Activated CD8-positive, alpha-beta T cell treated with anti-CD3 and anti-CD28 coated beads for 36 hours (primary cell): Measurements from ENCODE around the gene CREBRF. TPM values are rescaled to one million over a fixed set of nuclear protein-coding genes. Genes with fewer than 3 reads are reported as not detected.

Experiments
- ATAC-seq: fragments of 200-7000 bp; cut with Tn5 transposase; one replicate; pipeline ENCODE4 v1.10.0; 2021; ENCODE audit warnings: mild to moderate bottlenecking, moderate library complexity
- CTCF ChIA-PET: fragments of 350-600 bp; sonication (Branson Sonifier 250); formaldehyde crosslinking; loops from one replicate; lab custom pipeline; 2021; ENCODE audit warnings: antibody characterized with exemption; lab: Charles Lee
- POLR2A ChIA-PET: fragments of 350-600 bp; sonication (Branson Sonifier 250); formaldehyde crosslinking; loops from one replicate; lab custom pipeline; 2021; ENCODE audit warnings: antibody characterized with exemption; lab: Charles Lee
- DNase-seq: peaks from one replicate; pipeline ENCODE4 v3.0.0-alpha.2; 2020
- H3K27ac Mint-ChIP-seq: one replicate; pipeline ENCODE4 v1.8.0; 2021; ENCODE audit warnings: mild to moderate bottlenecking, mixed read lengths
- H3K27me3 Mint-ChIP-seq: one replicate; pipeline ENCODE4 v1.8.0; 2021; ENCODE audit warnings: mixed read lengths
- H3K36me3 Mint-ChIP-seq: one replicate; pipeline ENCODE4 v1.8.0; 2021; ENCODE audit warnings: low read depth, mixed read lengths
- H3K4me1 Mint-ChIP-seq: one replicate; pipeline ENCODE4 v1.8.0; 2021; ENCODE audit warnings: low read depth, mixed read lengths
- H3K4me3 Mint-ChIP-seq: one replicate; pipeline ENCODE4 v1.8.0; 2021; ENCODE audit warnings: mild to moderate bottlenecking, moderate library complexity, mixed read lengths
- H3K9me3 Mint-ChIP-seq: one replicate; pipeline ENCODE4 v1.8.0; 2021; ENCODE audit warnings: mixed read lengths
- CTCF ChIP-seq: fragments of 200-600 bp; IDR thresholded peaks from one replicate; pipeline ENCODE4 v1.8.0; 2022; ENCODE audit warnings: antibody characterized with exemption, mild to moderate bottlenecking
- intact Hi-C: fragments of 100-400 bp; cut with micrococcal nuclease; formaldehyde crosslinking; loops from one replicate; pipeline ENCODE4 v1.10.0; 2022
- total RNA-seq, 2 experiments: library from RNA; stranded (reverse); gene quantifications; one replicate each; pipeline ENCODE4 v1.2.3, GENCODE V29; 2021

CREBRF gene
- total RNA-seq, 2 experiments from 2014 or later: 9.3 to 10.2 TPM

DNA sequence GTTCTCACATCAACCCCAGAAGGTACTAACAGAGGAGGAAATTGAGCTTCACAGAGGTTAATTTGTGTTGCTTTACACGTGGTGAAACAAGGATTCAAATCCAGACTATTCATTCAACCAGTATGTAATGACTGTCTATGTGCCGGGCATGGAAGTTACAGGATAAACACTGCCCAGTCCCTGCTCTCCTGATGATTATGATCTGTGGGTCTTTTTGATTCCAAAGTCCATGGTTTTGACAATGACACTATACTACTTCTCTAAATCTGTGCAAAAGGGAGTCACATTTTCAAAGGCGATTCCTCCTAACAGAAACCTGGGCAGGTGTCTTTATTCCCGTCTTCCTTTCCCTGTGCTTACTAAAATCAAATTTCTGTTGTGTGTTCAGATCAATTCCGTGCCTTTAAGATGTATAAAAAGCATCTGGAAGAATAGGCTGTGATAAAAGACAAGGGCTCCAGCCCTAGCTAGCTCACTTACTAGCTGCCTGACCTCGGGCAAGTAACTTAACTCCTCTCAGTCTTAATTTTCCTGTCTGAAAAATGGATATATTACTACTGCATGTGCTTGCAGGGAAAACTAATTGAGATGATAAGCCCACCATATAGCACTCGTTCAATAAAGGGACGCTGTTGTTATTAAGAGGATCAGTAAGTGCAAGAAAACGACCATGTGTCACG lies 970 bp upstream of the CREBRF start:
- intact Hi-C loops: loop anchor here (5.0 kb wide), 1 partner anchor 87 kb away; the partner anchor contains the start of gene BNIP1
- H3K27me3 Mint-ChIP-seq: no peaks in the 10 kb centered on the region
- H3K9me3 Mint-ChIP-seq: no peaks in the 10 kb centered on the region
- TF ChIP-seq CTCF: no peak
- ChIA-PET CTCF (interaction anchor here (1.0 to 1.3 kb wide), 2 partner anchors 10 to 71 kb away, joined by 3 read pairs; no protein-coding TSS in a partner anchor), POLR2A (interaction anchor here (1.1 kb wide), 2 partner anchors 71 to 84 kb away, joined by 3 to 7 read pairs; partner anchors contain the start of gene ATP6V0E1)
- peak overlapping the region; percentile 80 for H3K4me3 Mint-ChIP-seq
- peaks cover 2% of the 10 kb centered on the region for H3K36me3 Mint-ChIP-seq
- no peak for ATAC-seq
- peak overlapping the region; percentile 88 for H3K27ac Mint-ChIP-seq
- DNase-seq: no peak
- peaks cover 33% of the 10 kb centered on the region for H3K4me1 Mint-ChIP-seq

- Mint-ChIP-seq H3K9me3 (no peaks in the 10 kb centered on the region), H3K4me1 (peaks cover 37% of the 10 kb centered on the region), H3K27me3 (no peaks in the 10 kb centered on the region), H3K27ac (peak overlapping the region; percentile 88), H3K36me3 (peaks cover 2% of the 10 kb centered on the region), H3K4me3 (peak overlapping the region; percentile 80)
- intact Hi-C loops: loop anchor here (5.0 kb wide), 1 partner anchor 87 kb away; the partner anchor contains the start of gene BNIP1
- DNase-seq: peak; percentile 27
- no peak for ATAC-seq
- POLR2A ChIA-PET: interaction anchor here (1.1 kb wide), 1 partner anchor 84 kb away, joined by 3 read pairs; no protein-coding TSS in a partner anchor
- CTCF ChIA-PET: no interaction called here
- no peak for TF ChIP-seq CTCF
These were observed 500 bp upstream of the CREBRF start for GRCh38 chr5:173055722-173055982.

DNA sequence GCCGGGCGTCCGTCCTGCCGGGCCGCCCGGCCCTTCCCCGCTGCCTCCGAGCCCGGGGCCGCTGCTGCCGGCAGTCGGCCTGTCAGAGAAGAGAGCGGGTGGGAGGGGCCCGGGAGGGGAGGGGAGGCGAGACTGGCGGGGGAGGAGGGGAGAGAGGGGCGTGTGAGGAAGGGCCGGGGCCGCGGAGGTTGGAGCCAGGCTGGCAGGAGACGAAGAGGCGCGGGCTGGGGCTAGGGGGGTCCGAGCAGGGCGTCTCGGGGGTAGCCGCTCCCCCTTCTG lies 570 bp downstream of the CREBRF start:
- H3K27me3 Mint-ChIP-seq: no peaks in the 10 kb centered on the region
- POLR2A ChIA-PET: interaction anchor here (1.0 to 2.8 kb wide), 10 partner anchors 10 to 829 kb away, joined by 3 to 16 read pairs (median 4); partner anchors contain the start of genes ATP6V0E1 and BNIP1
- no peak for DNase-seq

GRCh38 chr5:173057062-173057924 lies 1.1 kb downstream of the CREBRF start:
- ATAC-seq: peak; percentile 90
- peak; percentile 100 for DNase-seq
- no peak for TF ChIP-seq CTCF
- ChIA-PET CTCF (interaction anchor here (0.7 to 8.2 kb wide), 9 partner anchors 9 to 559 kb away, joined by 3 to 37 read pairs (median 3); partner anchors contain the start of genes ATP6V0E1 and BNIP1), POLR2A (interaction anchor here (0.6 to 2.8 kb wide), 15 partner anchors 9 to 1104 kb away, joined by 3 to 16 read pairs (median 3); partner anchors contain the start of genes ATP6V0E1 and BNIP1)
- Mint-ChIP-seq H3K27ac (peak overlapping the region; percentile 97), H3K4me1 (peaks cover 47% of the 10 kb centered on the region), H3K27me3 (no peaks in the 10 kb centered on the region), H3K9me3 (no peaks in the 10 kb centered on the region), H3K4me3 (peak overlapping the region; percentile 91), H3K36me3 (peaks cover 2% of the 10 kb centered on the region)
- intact Hi-C loops: loop anchor here (1.0 to 5.0 kb wide), 2 partner anchors 74 to 85 kb away; partner anchors contain the start of genes ATP6V0E1 and BNIP1

More for the DNA sequence above, 570 bp downstream of the CREBRF start:
- intact Hi-C loops: loop anchor here (1.0 to 5.0 kb wide), 2 partner anchors 73 to 86 kb away; partner anchors contain the start of genes ATP6V0E1 and BNIP1
- peak; percentile 41 for ATAC-seq
- CTCF ChIA-PET: interaction anchor here (0.7 to 8.2 kb wide), 7 partner anchors 9 to 559 kb away, joined by 3 to 37 read pairs (median 5); partner anchors contain the start of genes ATP6V0E1 and BNIP1
- peaks cover 2% of the 10 kb centered on the region for H3K36me3 Mint-ChIP-seq
- H3K4me1 Mint-ChIP-seq: peaks cover 46% of the 10 kb centered on the region
- TF ChIP-seq CTCF: no peak
- peak overlapping the region; percentile 91 for H3K4me3 Mint-ChIP-seq
- H3K9me3 Mint-ChIP-seq: no peaks in the 10 kb centered on the region
- peak overlapping the region; percentile 97 for H3K27ac Mint-ChIP-seq
